NOMO-1 treated with DMSO at 0.1 percent for 48 hours (cell line): ENCODE measurements around the gene HSPA4L.

Experiments used
- DNase-seq: peaks from one replicate; lab custom pipeline; 2025; ENCODE audit not compliant: unreplicated experiment; lab: John Stamatoyannopoulos, UW

The HSPA4L gene

GRCh38 chr4:127856813-127857447 lies 74.8 kb downstream of the HSPA4L start:
- DNase-seq: no peak

- no peak for DNase-seq
These were observed 75.5 kb downstream of the HSPA4L start for GRCh38 chr4:127857641-127858040.

GRCh38 chr4:127868196-127868595 lies 86.1 kb downstream of the HSPA4L start:
- no peak for DNase-seq

GRCh38 chr4:127870281-127870680 lies 88.2 kb downstream of the HSPA4L start:
- no peak for DNase-seq

- no peak for DNase-seq
These were observed 88.6 kb downstream of the HSPA4L start for GRCh38 chr4:127870688-127871087.

GRCh38 chr4:127875791-127876190 lies 93.7 kb downstream of the HSPA4L start:
- DNase-seq: no peak

GRCh38 chr4:127880763-127881562 lies 98.8 kb downstream of the HSPA4L start, which contains the start of gene PLK4:
TSS of gene PLK4 (plus strand) at chr4:127880893. CDS start at chr4:127881135, 242 bp downstream.
- DNase-seq: peak; percentile 98

GRCh38 chr4:127881563-127881864 lies 99.4 kb downstream of the HSPA4L start:
- DNase-seq: no peak

GRCh38 chr4:127888559-127888958 lies 106.4 kb downstream of the HSPA4L start:
- DNase-seq: no peak

- DNase-seq: no peak
These were observed 107.8 kb downstream of the HSPA4L start for GRCh38 chr4:127889903-127890302.
